ENCODE results near the gene HLCS.

The HLCS gene

GRCh38 chr21:36709868-36710728 lies 256.4 kb downstream of the HLCS start:
- H3K27ac ChIP-seq, result no peak overlapping the region
- no peak overlapping the region for H3K4me3 ChIP-seq
- no peaks in the 10 kb centered on the region for H3K9me3 ChIP-seq
- DNase-seq, result peak in 1 of 2 donors; percentile 54
- intact Hi-C loops (cut with DNase I; ENCODE audit: low total_unique reads), result no loop called here
- peaks cover 6 to 95% of the 10 kb centered on the region in 2 donors for H3K27me3 ChIP-seq
- TF ChIP-seq CTCF (IDR thresholded peaks at IDR 0.05), result no peak
- H3K36me3 ChIP-seq, result no peaks in the 10 kb centered on the region
- H3K4me1 ChIP-seq, result peaks cover 0 to 54% (median 40%) of the 10 kb centered on the region in 4 donors

GRCh38 chr21:36709030-36709867 lies 257.2 kb downstream of the HLCS start:
- no peak overlapping the region for H3K27ac ChIP-seq

GRCh38 chr21:36708286-36709029 lies 258.0 kb downstream of the HLCS start:
- Histone ChIP-seq H3K27ac (no peak overlapping the region), H3K4me3 (peak overlapping the region in 1 of 2 donors; percentile 18), H3K27me3 (peaks cover 6 to 98% of the 10 kb centered on the region in 2 donors), H3K4me1 (peaks cover 0 to 63% (median 48%) of the 10 kb centered on the region in 4 donors), H3K9me3 (no peaks in the 10 kb centered on the region), H3K36me3 (no peaks in the 10 kb centered on the region)
- intact Hi-C loops (cut with DNase I; ENCODE audit: low total_unique reads), result no loop called here
- no peak for TF ChIP-seq CTCF (IDR thresholded peaks at IDR 0.05)
- peak in 1 of 2 donors; percentile 60 for DNase-seq

More at GRCh38 chr21:36709030-36709867, 257.2 kb downstream of the HLCS start:
- intact Hi-C loops (cut with DNase I; ENCODE audit: low total_unique reads), result no loop called here
- Histone ChIP-seq H3K36me3 (no peaks in the 10 kb centered on the region), H3K9me3 (no peaks in the 10 kb centered on the region), H3K4me1 (peaks cover 0 to 62% (median 48%) of the 10 kb centered on the region in 4 donors), H3K4me3 (peak overlapping the region in 1 of 2 donors; percentile 18), H3K27me3 (peaks cover 6 to 95% of the 10 kb centered on the region in 2 donors)
- peak in 1 of 2 donors; percentile 64 for DNase-seq
- TF ChIP-seq CTCF (IDR thresholded peaks at IDR 0.05), result no peak

- no peaks in the 10 kb centered on the region for H3K9me3 ChIP-seq
- no peak overlapping the region for H3K27ac ChIP-seq
- peaks cover 6 to 100% of the 10 kb centered on the region in 2 donors for H3K27me3 ChIP-seq
- no peaks in the 10 kb centered on the region for H3K36me3 ChIP-seq
- H3K4me3 ChIP-seq, result peak overlapping the region in 1 of 2 donors; percentile 18
- DNase-seq, result peak in 1 of 2 donors; percentile 31
- intact Hi-C loops (cut with DNase I; ENCODE audit: low total_unique reads), result no loop called here
- peaks cover 0 to 63% (median 48%) of the 10 kb centered on the region in 4 donors for H3K4me1 ChIP-seq
- TF ChIP-seq CTCF (IDR thresholded peaks at IDR 0.05), result no peak
Measured at GRCh38 chr21:36707763-36708285, 258.6 kb downstream of the HLCS start.
